ENCODE results near the gene ARSI.
"Not testable (repeated sequence)": the region's sequence is repeated elsewhere in the genome, so short reads cannot be mapped to it uniquely, and the experiment has no call there.

Gene ARSI

GRCh38 chr5:150265870-150266383 is 36.8 kb downstream of the ARSI start:
- no peak for DNase-seq

- no peak for DNase-seq
Observed at GRCh38 chr5:150264667-150265603, 37.8 kb downstream of the ARSI start.

DNA sequence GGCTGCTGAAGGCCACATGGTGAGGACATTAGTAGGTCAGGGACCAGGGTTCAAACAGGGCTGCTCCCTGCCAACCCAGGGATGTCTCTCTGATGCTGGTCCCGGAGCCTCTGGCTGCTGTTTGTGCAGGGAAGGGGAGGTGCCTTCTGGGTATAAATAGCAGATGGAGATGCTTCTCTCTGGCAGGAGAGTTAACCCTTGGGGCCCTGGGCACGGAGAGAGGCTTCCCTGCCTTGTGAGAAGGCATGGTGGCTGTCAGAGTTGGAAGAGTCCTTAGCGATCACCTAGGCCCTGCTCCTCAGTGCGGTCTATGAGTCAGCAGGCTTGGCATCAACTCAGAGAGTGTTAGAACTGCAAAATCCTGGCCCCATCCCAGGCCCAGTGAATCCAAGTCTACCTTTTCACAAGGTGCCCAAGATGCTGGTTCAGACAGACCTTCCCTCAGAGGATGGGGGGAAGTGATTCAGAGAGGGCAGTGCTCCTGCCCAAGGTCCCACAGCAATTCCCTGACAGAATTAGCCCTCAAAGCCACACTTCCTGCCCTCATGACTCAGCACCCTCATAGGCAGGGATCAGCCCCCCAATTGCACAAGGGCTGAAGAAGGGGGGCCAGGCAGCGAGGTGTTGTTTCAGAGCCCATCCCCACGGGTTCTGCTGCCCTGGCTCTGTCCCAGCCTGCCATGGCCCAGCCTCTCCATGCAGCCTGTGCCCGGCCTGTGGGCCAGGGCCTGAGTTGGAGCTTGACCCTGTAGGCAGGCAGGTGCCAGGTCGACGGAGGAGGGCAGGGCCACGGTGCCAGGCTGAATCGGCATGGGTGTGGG is 38.7 kb downstream of the ARSI start:
- DNase-seq, result no peak

GRCh38 chr5:150263375-150263775 is 39.3 kb downstream of the ARSI start:
- no peak for DNase-seq

- no peak for DNase-seq
Observed at GRCh38 chr5:150262502-150262901, 40.2 kb downstream of the ARSI start.

DNA sequence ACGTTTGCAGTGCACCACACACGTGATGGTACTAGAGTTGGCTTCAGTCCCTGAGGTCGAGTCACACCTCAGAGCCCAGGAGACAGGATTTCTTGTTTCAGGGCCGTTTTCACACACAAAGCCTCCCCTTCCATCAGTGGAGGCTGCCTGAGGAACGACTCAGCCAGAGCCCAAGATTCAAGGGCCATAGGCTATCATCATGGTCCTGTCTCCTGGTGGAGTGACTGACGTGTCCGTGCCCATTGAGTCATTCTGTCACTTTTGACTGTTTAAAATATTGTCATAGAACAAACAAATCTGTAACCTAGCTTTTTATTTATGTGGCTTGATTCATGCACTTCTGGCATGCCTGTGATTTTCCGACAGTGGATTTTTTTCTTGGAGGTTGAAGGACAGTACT is 41.5 kb downstream of the ARSI start:
- DNase-seq, result no peak

DNA sequence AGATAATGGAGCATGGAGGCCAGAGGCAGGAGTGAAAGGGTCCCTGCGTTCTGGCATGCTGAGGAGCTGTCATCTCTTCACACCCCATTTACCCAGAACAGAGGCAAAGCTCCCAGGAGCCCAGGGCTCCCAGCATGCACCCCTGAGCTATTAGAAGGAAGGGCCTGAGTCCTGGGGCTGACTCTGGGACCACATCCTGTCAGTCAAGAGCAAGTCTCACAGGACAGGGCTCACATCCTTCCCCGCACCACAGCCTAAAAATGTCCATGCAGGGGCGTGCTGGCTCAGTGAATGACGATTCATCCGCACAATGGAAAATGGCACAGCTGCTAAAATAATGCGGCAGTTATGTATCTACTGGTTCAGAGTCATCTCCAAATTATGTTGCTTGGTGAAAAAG is 44.6 kb downstream of the ARSI start:
- no peak for DNase-seq

DNA sequence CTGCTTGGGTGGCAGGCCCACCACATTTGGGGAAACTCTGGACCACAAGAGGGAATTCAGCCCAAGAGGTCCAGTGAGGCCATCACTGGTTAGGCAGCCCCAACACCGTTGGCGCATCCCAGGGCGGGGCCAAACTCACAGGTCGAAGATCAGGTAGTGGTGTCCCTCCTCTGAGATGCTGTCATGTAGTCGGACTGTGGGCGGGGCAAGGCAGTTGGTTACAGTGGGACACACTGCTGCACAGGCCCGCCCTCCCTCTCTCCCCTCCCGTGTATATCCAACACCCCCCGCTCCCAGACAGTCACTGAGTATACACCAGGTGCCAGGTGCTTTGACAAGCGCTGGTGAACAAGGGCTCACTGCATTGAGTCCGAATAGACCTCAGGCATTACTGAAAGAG is 45.3 kb downstream of the ARSI start:
- DNase-seq, result no peak

DNA sequence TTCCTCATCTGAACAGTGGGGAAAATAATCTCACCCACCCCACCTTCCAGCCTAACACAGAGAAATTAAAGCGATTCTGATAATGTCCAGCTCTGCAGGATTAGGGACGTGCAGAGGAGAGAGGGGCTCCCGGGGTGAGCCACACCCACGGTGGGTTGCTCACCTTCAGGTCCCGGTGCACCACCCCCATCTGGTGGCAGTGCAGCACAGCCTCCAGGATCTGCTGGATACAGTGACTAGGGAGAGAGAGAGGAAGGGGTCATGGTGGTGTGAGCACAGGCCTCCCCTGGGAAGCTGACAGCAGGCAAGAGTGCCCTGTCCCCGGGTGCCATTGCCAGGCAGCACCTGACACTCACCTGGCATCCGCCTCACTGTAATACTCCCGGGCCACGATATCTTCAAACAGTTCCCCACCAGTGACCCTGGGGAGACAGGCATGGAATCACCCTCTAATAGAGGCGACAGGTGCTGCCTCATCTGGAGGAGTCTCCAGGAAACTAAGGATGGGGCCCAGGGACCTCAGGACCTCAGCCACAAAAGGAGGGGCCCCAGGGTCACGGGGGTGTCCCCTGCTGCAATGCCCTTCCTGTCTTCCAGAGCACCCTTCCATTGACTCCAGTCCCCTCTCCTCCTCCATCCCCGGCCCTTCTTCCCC is 46.2 kb downstream of the ARSI start:
- DNase-seq, result no peak

- DNase-seq, result no peak
Observed at GRCh38 chr5:150255659-150256409, 46.9 kb downstream of the ARSI start.

DNA sequence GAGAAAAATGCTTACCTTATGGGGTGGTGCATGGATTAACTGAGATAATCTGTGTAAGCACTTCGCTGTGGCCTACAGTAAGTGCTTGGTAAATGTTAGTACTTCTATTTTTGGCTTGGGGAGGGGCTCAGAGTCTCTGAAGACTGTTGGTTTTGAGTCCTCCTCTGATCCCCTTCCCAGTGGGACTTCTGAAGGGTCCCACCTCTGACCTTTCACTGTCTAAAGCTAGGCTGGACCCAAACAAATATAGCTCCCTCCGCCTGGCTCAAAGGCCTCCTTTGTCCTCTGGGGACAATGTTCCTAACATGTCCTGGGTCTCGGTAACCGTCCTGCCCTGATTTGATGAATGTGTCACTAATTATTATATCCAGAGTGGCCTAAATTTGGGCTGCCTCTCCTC is 47.9 kb downstream of the ARSI start:
- DNase-seq, result no peak

GRCh38 chr5:150254363-150254762 is 48.3 kb downstream of the ARSI start:
- no peak for DNase-seq

DNA sequence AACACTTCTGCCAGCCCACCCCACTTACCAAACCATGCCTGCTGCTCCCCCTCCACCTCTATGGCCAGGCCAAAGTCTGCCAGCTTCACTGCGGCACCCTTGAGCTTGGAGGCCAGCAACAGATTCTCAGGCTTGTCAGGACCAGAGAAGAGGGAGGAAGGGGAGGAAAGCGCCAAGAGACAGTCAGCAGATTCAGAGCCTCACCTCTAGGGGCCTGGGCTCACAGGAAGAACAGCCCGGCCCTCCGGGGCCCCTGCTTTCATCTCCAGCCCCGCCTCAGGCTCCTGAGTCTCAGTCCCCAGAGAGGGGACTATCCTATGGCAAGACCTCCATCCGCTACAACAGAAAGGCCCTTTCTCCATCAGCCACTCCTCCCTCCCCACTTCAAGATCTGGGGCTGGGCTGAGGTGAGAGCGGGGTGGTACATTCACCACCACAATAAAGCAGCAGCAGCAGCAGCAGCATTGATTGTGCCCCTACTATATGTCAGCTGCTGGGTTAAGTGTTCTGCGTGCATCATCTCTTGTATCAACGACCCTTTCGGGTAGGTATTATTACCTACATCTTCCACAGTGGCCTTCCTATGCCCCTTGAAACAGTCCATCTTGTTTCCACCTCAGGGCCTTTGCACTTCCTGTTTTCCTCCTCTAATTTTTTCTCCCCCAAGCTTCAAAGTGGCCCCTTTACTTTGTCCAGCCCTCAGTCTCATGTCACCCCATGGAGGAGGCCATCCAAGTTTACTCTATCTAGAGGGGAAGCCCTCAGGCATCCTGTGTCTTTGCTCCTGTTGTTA is 49.1 kb downstream of the ARSI start:
- DNase-seq, result no peak

- no peak for DNase-seq
Observed at GRCh38 chr5:150252489-150252888, 50.2 kb downstream of the ARSI start.

DNA sequence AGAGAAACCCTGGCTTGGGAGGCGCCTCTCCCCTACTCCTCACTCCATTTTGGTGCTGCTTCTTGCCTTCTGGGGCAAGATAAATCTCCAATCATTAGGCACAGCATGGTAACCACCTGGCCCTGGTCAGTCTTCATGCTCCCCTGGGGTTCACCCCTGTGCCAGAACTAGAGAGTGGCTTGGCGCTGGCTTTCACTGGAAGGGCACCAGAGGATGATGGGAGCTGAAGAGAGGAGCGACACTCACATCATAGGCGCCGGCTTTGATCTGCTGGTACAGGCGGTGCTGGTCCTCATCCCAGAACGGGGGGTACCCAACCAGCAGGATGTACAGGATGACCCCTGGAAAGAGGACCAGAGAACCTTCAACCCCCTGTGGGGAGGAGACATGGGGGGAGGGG is 51.2 kb downstream of the ARSI start:
- no peak for DNase-seq

- DNase-seq, result no peak
Observed at GRCh38 chr5:150249744-150250143, 53.0 kb downstream of the ARSI start.

DNA sequence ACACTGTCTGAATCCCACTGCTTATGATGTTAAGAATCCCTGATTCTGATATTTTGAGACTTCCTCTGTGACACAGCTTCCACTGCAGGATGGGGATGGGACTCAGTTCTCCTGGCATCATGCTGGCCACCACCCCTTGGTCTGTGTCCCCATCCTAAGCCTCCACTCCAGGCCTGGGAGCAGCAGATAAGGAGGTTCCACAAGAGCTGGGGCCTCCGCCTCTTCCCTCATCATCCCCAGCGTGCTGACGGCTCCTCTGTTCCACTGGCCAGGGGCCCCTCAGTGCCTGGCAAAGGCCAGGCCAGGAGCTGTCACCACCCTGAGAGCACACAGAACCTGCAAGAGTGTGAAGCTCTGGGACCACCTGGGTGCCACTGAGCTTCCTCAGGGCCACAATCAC is 53.8 kb downstream of the ARSI start:
- DNase-seq, result no peak

DNA sequence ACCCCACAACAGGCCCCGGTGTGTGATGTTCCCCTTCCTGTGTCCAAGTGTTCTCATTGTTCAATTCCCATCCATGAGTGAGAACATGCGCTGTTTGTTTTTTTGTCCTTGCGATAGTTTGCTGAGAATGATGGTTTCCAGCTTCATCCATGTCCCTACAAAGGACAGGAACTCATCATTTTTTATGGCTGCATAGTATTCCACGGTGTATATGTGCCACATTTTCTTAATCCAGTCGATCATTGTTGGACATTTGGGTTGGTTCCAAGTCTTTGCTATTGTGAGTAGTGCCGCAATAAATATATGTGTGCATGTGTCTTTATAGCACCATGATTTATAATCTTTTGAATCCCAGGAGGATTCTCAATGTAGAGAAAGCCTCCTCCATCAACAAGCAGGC is 54.2 kb downstream of the ARSI start:
- not testable (repeated sequence) for DNase-seq

DNA sequence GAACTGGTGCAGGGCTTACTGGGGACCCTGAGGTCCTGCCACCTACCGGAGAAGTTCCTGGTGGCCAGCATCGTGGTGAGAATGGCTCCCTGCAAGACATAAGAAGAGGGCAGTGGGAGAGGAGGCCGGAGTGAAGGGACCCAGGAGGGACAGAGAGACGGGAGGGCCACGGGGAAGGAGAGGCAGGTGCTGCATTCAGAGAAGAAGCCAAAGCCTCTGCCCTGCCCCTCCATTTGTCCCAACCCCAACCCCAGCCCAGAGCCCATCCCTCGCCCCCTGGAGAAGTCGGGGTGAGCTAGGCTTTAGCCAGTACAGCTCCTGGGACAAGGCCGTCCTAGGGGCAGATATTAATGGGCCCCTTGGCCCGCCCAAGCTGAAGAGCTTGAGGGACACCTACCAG is 55.0 kb downstream of the ARSI start:
- DNase-seq, result no peak

DNA sequence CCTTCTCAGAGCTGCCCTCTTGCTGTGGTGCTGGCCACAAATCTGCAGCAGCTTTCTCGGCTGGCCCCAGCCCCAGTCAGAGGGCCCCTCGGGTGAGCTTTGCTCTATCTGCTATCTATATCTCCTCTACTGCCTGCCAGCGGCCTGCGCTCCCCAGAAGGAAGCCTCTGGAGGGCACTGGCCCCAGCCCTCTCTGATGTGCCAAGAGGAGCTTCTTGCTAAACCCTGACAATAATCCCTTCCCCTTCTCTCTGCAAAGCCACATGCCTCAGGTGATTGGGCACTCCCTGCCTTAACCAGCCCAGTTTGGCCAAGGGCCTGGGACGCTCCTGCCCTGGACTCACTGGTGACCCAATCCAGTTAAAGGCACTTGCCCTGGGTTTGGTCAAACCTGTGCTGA is 55.9 kb downstream of the ARSI start:
- no peak for DNase-seq

DNA sequence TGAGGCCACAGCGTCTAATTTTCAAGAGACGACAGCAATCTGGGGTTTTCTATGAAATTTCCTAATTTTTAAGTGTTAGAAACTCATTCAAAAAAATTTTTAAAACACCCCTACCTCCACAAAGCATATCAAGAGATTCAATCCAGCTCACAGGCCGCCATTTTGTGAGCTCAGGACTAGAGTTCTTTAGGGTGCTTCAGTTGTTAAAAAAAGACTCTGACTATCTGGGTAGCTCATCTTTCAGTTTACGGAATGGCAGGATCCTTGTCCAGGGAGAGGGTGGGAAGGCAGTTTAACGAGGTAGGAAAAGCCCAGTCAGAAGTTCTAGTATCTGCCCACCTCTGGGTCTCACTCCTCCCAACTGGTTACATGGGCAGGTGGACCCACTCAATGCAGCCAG is 56.3 kb downstream of the ARSI start:
- no peak for DNase-seq
